ENCODE measurements around the gene SLC38A11. TPM values are rescaled to one million over a fixed set of nuclear protein-coding genes. Genes with fewer than 3 reads are reported as not detected.

Gene SLC38A11
- total and polyA plus RNA-seq, 2 experiments from 2014 or later, result not detected

Small RNAs within 50 kb of the gene (small RNA-seq; reads per million reads assigned to genes)
- not detected for gene RNA5SP110 (ENCODE audit: low replicate concordance)
- gene RNA5SP111 (ENCODE audit: low replicate concordance), result not detected

Other genes with a start within 250 kb of the SLC38A11 start
- 7.4 and 13.7 TPM in 2 replicates for gene COBLL1, start 113.7 kb downstream of the SLC38A11 start, total RNA-seq (2014; rRNA removed; shearing (Covaris generic))
- gene COBLL1, start 113.7 kb downstream of the SLC38A11 start, polyA plus RNA-seq (2016; fragmentation: Nextera tagmentation; extraction: Ambion mirVana), result 2.0 and 2.9 TPM in 2 replicates
- gene SCN3A, start 248.5 kb upstream of the SLC38A11 start, total RNA-seq (2014; rRNA removed; shearing (Covaris generic)), result 0.66 TPM in 1 of 2 replicates, not detected in the other
- not detected in 2 replicates for gene SCN3A, start 248.5 kb upstream of the SLC38A11 start, polyA plus RNA-seq (2016; fragmentation: Nextera tagmentation; extraction: Ambion mirVana)

Measured in GM23338 (cell line).